ENCODE results near the gene NPHS2. TPM values are rescaled to one million over a fixed set of nuclear protein-coding genes. Genes with fewer than 3 reads are reported as not detected.

Gene NPHS2
- polyA plus RNA-seq, 1 donor (not counting 4 experiments of a cell fraction or from before 2014, with no cell fraction given): not detected

DNA sequence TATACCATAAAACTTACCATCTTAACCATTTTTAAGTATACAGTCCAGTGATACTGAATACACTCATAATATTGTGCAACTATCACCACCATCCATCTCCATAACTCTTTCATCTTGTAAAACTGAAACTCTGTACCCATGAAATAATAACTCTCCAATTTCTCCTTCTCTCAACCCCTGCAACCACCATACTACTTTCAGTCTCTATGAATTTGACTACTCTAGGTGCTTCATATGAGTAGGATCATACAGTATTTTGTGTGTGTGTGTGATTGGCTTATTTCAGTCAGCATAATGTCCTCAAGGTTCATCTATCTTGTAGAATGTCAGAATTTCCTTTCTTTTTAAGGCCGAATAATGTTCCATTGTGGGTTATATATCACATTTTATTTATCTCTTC is 17.7 kb downstream of the NPHS2 start:
- H3K4me1 ChIP-seq (ENCODE audit: control insufficient read depth, extremely low read depth, insufficient read depth, low read length): no peaks in the 10 kb centered on the region
- no peak overlapping the region for H3K4me2 ChIP-seq (ENCODE audit: control insufficient read depth, extremely low read depth, insufficient read depth, low read depth, low read length)
- no peak overlapping the region for H3K9ac ChIP-seq (ENCODE audit: control insufficient read depth, extremely low read depth, insufficient read depth, low read length)
- FAIRE-seq (no peak), DNase-seq (ENCODE audit: low read depth, low spot score) (no peak)
- H3K36me3 ChIP-seq (ENCODE audit: control insufficient read depth in 2 of 2, extremely low read depth in 1 of 2, insufficient read depth in 2 of 2, low read length in 2 of 2): no peaks in the 10 kb centered on the region
- no peaks in the 10 kb centered on the region for H3K9me3 ChIP-seq (ENCODE audit: control insufficient read depth, low read depth, low read length)
- H2AFZ ChIP-seq (ENCODE audit: control insufficient read depth, low read length): no peak overlapping the region
- dilution Hi-C loops (cut with MboI; ENCODE audit: extremely low pct_ligation_motif_present, low sequenced_read_pairs): no loop called here
- H3K4me3 ChIP-seq (ENCODE audit: control insufficient read depth in 2 of 3, extremely low read depth in 1 of 3, insufficient read depth in 2 of 3, low read depth in 1 of 3, low read length in 3 of 3): no peak overlapping the region
- H3K27ac ChIP-seq (ENCODE audit: control insufficient read depth, insufficient read depth, low read length): no peak overlapping the region
- H3K79me2 ChIP-seq (ENCODE audit: control insufficient read depth, insufficient read depth, low read length): no peaks in the 10 kb centered on the region
- H4K20me1 ChIP-seq (ENCODE audit: control insufficient read depth, extremely low read depth, insufficient read depth, low read length): no peaks in the 10 kb centered on the region
- no peaks in the 10 kb centered on the region for H3K27me3 ChIP-seq (ENCODE audit: control insufficient read depth, extremely low read depth, insufficient read depth, low read length)
- H3K9me1 ChIP-seq (ENCODE audit: control insufficient read depth, extremely low read depth, insufficient read depth, low read length): no peaks in the 10 kb centered on the region
- TF ChIP-seq, protein P1, sequence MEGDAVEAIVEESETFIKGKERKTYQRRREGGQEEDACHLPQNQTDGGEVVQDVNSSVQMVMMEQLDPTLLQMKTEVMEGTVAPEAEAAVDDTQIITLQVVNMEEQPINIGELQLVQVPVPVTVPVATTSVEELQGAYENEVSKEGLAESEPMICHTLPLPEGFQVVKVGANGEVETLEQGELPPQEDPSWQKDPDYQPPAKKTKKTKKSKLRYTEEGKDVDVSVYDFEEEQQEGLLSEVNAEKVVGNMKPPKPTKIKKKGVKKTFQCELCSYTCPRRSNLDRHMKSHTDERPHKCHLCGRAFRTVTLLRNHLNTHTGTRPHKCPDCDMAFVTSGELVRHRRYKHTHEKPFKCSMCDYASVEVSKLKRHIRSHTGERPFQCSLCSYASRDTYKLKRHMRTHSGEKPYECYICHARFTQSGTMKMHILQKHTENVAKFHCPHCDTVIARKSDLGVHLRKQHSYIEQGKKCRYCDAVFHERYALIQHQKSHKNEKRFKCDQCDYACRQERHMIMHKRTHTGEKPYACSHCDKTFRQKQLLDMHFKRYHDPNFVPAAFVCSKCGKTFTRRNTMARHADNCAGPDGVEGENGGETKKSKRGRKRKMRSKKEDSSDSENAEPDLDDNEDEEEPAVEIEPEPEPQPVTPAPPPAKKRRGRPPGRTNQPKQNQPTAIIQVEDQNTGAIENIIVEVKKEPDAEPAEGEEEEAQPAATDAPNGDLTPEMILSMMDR (optimal IDR thresholded peaks at IDR 0.05 in 1 of 3, IDR thresholded peaks at IDR 0.05 in 1 of 3, conservative IDR thresholded peaks at IDR 0.05 in 1 of 3; ENCODE audit: extremely low read depth in 1 of 3, insufficient read depth in 2 of 3, low read length in 3 of 3): no peak
- no peak for TF ChIP-seq EZH2 (IDR thresholded peaks at IDR 0.05; ENCODE audit: low read length)

DNA sequence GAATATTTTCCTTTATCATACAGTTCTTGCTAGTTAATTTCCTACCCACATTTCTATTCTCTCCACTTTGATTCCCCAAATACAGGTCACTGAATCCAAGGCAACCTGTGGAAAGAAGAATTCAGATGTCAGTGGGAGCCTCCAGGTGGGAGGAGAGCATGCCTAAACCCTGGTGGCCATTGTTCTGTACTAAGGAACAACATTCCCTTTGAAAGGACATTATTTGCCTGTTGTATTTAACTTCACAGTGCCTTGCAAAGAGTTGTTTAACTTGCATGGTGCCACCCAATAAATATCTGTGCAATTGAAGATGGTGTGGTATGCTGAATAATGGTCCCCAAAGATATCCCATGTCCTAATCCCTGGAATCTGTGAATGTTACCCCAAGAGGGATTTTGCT is 21.3 kb downstream of the NPHS2 start:
- TF ChIP-seq, protein P1 (optimal IDR thresholded peaks at IDR 0.05 in 1 of 3, IDR thresholded peaks at IDR 0.05 in 1 of 3, conservative IDR thresholded peaks at IDR 0.05 in 1 of 3; ENCODE audit: extremely low read depth in 1 of 3, insufficient read depth in 2 of 3, low read length in 3 of 3): no peak
- no peak for TF ChIP-seq EZH2 (IDR thresholded peaks at IDR 0.05; ENCODE audit: low read length)
- Histone ChIP-seq H3K36me3 (ENCODE audit: control insufficient read depth in 2 of 2, extremely low read depth in 1 of 2, insufficient read depth in 2 of 2, low read length in 2 of 2) (no peaks in the 10 kb centered on the region), H3K27ac (ENCODE audit: control insufficient read depth, insufficient read depth, low read length) (no peak overlapping the region), H3K9me3 (ENCODE audit: control insufficient read depth, low read depth, low read length) (no peaks in the 10 kb centered on the region), H2AFZ (ENCODE audit: control insufficient read depth, low read length) (no peak overlapping the region), H3K4me1 (ENCODE audit: control insufficient read depth, extremely low read depth, insufficient read depth, low read length) (peaks cover 5% of the 10 kb centered on the region), H3K9me1 (ENCODE audit: control insufficient read depth, extremely low read depth, insufficient read depth, low read length) (no peaks in the 10 kb centered on the region), H3K79me2 (ENCODE audit: control insufficient read depth, insufficient read depth, low read length) (no peaks in the 10 kb centered on the region), H3K4me2 (ENCODE audit: control insufficient read depth, extremely low read depth, insufficient read depth, low read depth, low read length) (no peak overlapping the region), H3K27me3 (ENCODE audit: control insufficient read depth, extremely low read depth, insufficient read depth, low read length) (no peaks in the 10 kb centered on the region), H4K20me1 (ENCODE audit: control insufficient read depth, extremely low read depth, insufficient read depth, low read length) (no peaks in the 10 kb centered on the region), H3K4me3 (ENCODE audit: control insufficient read depth in 2 of 3, extremely low read depth in 1 of 3, insufficient read depth in 2 of 3, low read depth in 1 of 3, low read length in 3 of 3) (no peak overlapping the region), H3K9ac (ENCODE audit: control insufficient read depth, extremely low read depth, insufficient read depth, low read length) (no peak overlapping the region)
- dilution Hi-C loops (cut with MboI; ENCODE audit: extremely low pct_ligation_motif_present, low sequenced_read_pairs): no loop called here
- FAIRE-seq (no peak), DNase-seq (ENCODE audit: low read depth, low spot score) (no peak)

All from keratinocyte (primary cell).